GM19397 (cell line): ENCODE results near the gene RGS9.
A peak's percentile ranks its signal among the peaks of the same experiment; 100 is the strongest.
"Not testable (repeated sequence)": the region's sequence is repeated elsewhere in the genome, so short reads cannot be mapped to it uniquely, and the experiment has no call there.

Source experiments
- ATAC-seq: cut with Tn5 transposase; IDR thresholded peaks from one replicate; pipeline ENCODE4 v1.9.1; 2021; ENCODE audit warnings: mild to moderate bottlenecking, moderate library complexity; ENCODE audit not compliant: unreplicated experiment

RGS9 gene

GRCh38 chr17:65180276-65180675 lies 43.1 kb downstream of the RGS9 start:
- ATAC-seq = not testable (repeated sequence)

- ATAC-seq = not testable (repeated sequence)
Observed at GRCh38 chr17:65180752-65181236, 43.6 kb downstream of the RGS9 start.

- ATAC-seq = peak; percentile 71
Observed at GRCh38 chr17:65181237-65182061, 44.3 kb downstream of the RGS9 start.

GRCh38 chr17:65182233-65182632 lies 45.1 kb downstream of the RGS9 start:
- peak; percentile 30 for ATAC-seq

- ATAC-seq = no peak
Observed at GRCh38 chr17:65183736-65184135, 46.6 kb downstream of the RGS9 start.

GRCh38 chr17:65184235-65184959 lies 47.2 kb downstream of the RGS9 start:
- ATAC-seq = no peak

GRCh38 chr17:65185062-65185461 lies 47.9 kb downstream of the RGS9 start:
- ATAC-seq = no peak

GRCh38 chr17:65185668-65186382 lies 48.7 kb downstream of the RGS9 start:
- no peak for ATAC-seq

- no peak for ATAC-seq
Observed at GRCh38 chr17:65190467-65191097, 53.4 kb downstream of the RGS9 start.

- ATAC-seq = no peak
Observed at GRCh38 chr17:65191811-65192740, 54.9 kb downstream of the RGS9 start.

GRCh38 chr17:65193305-65193704 lies 56.1 kb downstream of the RGS9 start:
- ATAC-seq = no peak

GRCh38 chr17:65193716-65194293 lies 56.6 kb downstream of the RGS9 start:
- no peak for ATAC-seq

GRCh38 chr17:65194670-65195334 lies 57.6 kb downstream of the RGS9 start:
- no peak for ATAC-seq

GRCh38 chr17:65195716-65196115 lies 58.5 kb downstream of the RGS9 start:
- ATAC-seq = no peak

- no peak for ATAC-seq
Observed at GRCh38 chr17:65196617-65197016, 59.4 kb downstream of the RGS9 start.

GRCh38 chr17:65197201-65197600 lies 60.0 kb downstream of the RGS9 start:
- no peak for ATAC-seq

- ATAC-seq = no peak
Observed at GRCh38 chr17:65198653-65199382, 61.6 kb downstream of the RGS9 start.

GRCh38 chr17:65201331-65201730 lies 64.2 kb downstream of the RGS9 start:
- ATAC-seq = no peak
